Ectodermal cell (in vitro differentiated cells): Measurements from ENCODE around the gene AGPAT2.

ENCODE experiments used
- H3K27ac ChIP-seq: 2 replicates; pipeline ENCODE4 v1.7.0; 2013; ENCODE audit warnings: mild to moderate bottlenecking, low read depth, low read length; ENCODE audit not compliant: insufficient read depth, poor library complexity, severe bottlenecking
- H3K27me3 ChIP-seq: 2 replicates; pipeline ENCODE4 v1.7.0; 2013; ENCODE audit warnings: mild to moderate bottlenecking, low read length; ENCODE audit not compliant: insufficient read depth, control insufficient read depth, poor library complexity, severe bottlenecking
- H3K36me3 ChIP-seq: one replicate; pipeline ENCODE4 v1.7.0; 2013; ENCODE audit warnings: low read length; ENCODE audit not compliant: control insufficient read depth, insufficient read depth
- H3K4me1 ChIP-seq: one replicate; pipeline ENCODE4 v1.7.0; 2013; ENCODE audit warnings: low read length; ENCODE audit not compliant: control insufficient read depth, insufficient read depth
- H3K4me3 ChIP-seq: 2 replicates; pipeline ENCODE4 v1.7.0; 2013; ENCODE audit warnings: low read depth, low read length, control low read depth; ENCODE audit not compliant: insufficient read depth
- H3K9me3 ChIP-seq: 2 replicates; pipeline ENCODE4 v1.7.0; 2013; ENCODE audit warnings: mild to moderate bottlenecking, low read length, moderate library complexity; ENCODE audit not compliant: control insufficient read depth
- WGBS, 2 experiments: methylation state at CpG; one replicate each; pipeline ENCODE4 v1.1.7; 2013; ENCODE audit warnings: missing lambda C conversion rate in 2 of 2; 5-methylcytosine and 5-hydroxymethylcytosine counted together

Gene AGPAT2

GRCh38 chr9:136681945-136682699 is 5.1 kb downstream of the AGPAT2 start:
- Histone ChIP-seq H3K4me3 (no peak overlapping the region), H3K27ac (no peak overlapping the region), H3K27me3 (peaks cover 31% of the 10 kb centered on the region), H3K4me1 (peaks cover 25% of the 10 kb centered on the region), H3K36me3 (no peaks in the 10 kb centered on the region), H3K9me3 (no peaks in the 10 kb centered on the region)
- WGBS, 2 experiments, result 77 to 78% methylated on average over 20 of the region's 20 CpGs

GRCh38 chr9:136681029-136681428 is 6.2 kb downstream of the AGPAT2 start:
- no peak overlapping the region for H3K4me3 ChIP-seq
- H3K9me3 ChIP-seq, result no peaks in the 10 kb centered on the region
- WGBS, 2 experiments, result 92 to 93% methylated on average over 17 of the region's 17 CpGs
- H3K4me1 ChIP-seq, result peaks cover 20% of the 10 kb centered on the region
- H3K36me3 ChIP-seq, result no peaks in the 10 kb centered on the region
- H3K27ac ChIP-seq, result no peak overlapping the region
- H3K27me3 ChIP-seq, result peaks cover 20% of the 10 kb centered on the region

- Histone ChIP-seq H3K36me3 (no peaks in the 10 kb centered on the region), H3K27ac (no peak overlapping the region), H3K4me3 (no peak overlapping the region), H3K4me1 (peaks cover 11% of the 10 kb centered on the region), H3K9me3 (no peaks in the 10 kb centered on the region), H3K27me3 (peaks cover 5% of the 10 kb centered on the region)
- WGBS, 2 experiments, result 84 to 87% methylated on average over 22 of the region's 22 CpGs
Observed at GRCh38 chr9:136679431-136679941, 7.8 kb downstream of the AGPAT2 start.

GRCh38 chr9:136678624-136679023 is 8.6 kb downstream of the AGPAT2 start:
- Histone ChIP-seq H3K27ac (no peak overlapping the region), H3K36me3 (no peaks in the 10 kb centered on the region), H3K4me1 (peaks cover 11% of the 10 kb centered on the region), H3K9me3 (no peaks in the 10 kb centered on the region), H3K27me3 (peaks cover 1% of the 10 kb centered on the region), H3K4me3 (no peak overlapping the region)
- WGBS, 2 experiments, result 88 to 89% methylated on average over 6 of the region's 6 CpGs

GRCh38 chr9:136678034-136678433 is 9.2 kb downstream of the AGPAT2 start:
- peaks cover 11% of the 10 kb centered on the region for H3K4me1 ChIP-seq
- no peak overlapping the region for H3K27ac ChIP-seq
- H3K27me3 ChIP-seq, result no peaks in the 10 kb centered on the region
- H3K4me3 ChIP-seq, result no peak overlapping the region
- WGBS, 2 experiments, result 95% methylated on average over 15 of the region's 15 CpGs
- H3K36me3 ChIP-seq, result no peaks in the 10 kb centered on the region
- no peaks in the 10 kb centered on the region for H3K9me3 ChIP-seq

GRCh38 chr9:136676920-136677686 is 10.2 kb downstream of the AGPAT2 start:
- no peak overlapping the region for H3K4me3 ChIP-seq
- no peaks in the 10 kb centered on the region for H3K27me3 ChIP-seq
- WGBS, 2 experiments, result 93 to 94% methylated on average over 45 of the region's 46 CpGs
- peaks cover 10% of the 10 kb centered on the region for H3K4me1 ChIP-seq
- H3K9me3 ChIP-seq, result no peaks in the 10 kb centered on the region
- H3K36me3 ChIP-seq, result no peaks in the 10 kb centered on the region
- no peak overlapping the region for H3K27ac ChIP-seq

- Histone ChIP-seq H3K36me3 (no peaks in the 10 kb centered on the region), H3K4me3 (no peak overlapping the region), H3K27me3 (no peaks in the 10 kb centered on the region), H3K27ac (no peak overlapping the region), H3K9me3 (no peaks in the 10 kb centered on the region), H3K4me1 (peaks cover 5% of the 10 kb centered on the region)
- WGBS, 2 experiments, result 93% methylated on average over 13 of the region's 13 CpGs
Observed at GRCh38 chr9:136676297-136676794, 10.9 kb downstream of the AGPAT2 start.

GRCh38 chr9:136675477-136676296 is 11.6 kb downstream of the AGPAT2 start:
- WGBS, 2 experiments, result 88 to 91% methylated on average over 16 of the region's 16 CpGs
- Histone ChIP-seq H3K36me3 (no peaks in the 10 kb centered on the region), H3K4me3 (no peak overlapping the region), H3K4me1 (peaks cover 5% of the 10 kb centered on the region), H3K27me3 (no peaks in the 10 kb centered on the region), H3K27ac (no peak overlapping the region), H3K9me3 (no peaks in the 10 kb centered on the region)

- WGBS, 2 experiments, result 82 to 86% methylated on average over 11 of the region's 11 CpGs
- H3K4me3 ChIP-seq, result no peak overlapping the region
- no peaks in the 10 kb centered on the region for H3K36me3 ChIP-seq
- no peaks in the 10 kb centered on the region for H3K27me3 ChIP-seq
- no peaks in the 10 kb centered on the region for H3K9me3 ChIP-seq
- H3K4me1 ChIP-seq, result peaks cover 5% of the 10 kb centered on the region
- H3K27ac ChIP-seq, result no peak overlapping the region
Observed at GRCh38 chr9:136674786-136675349, 12.4 kb downstream of the AGPAT2 start.
